Measurements from ENCODE around the gene SOWAHA. TPM values are rescaled to one million over a fixed set of nuclear protein-coding genes. Genes with fewer than 3 reads are reported as not detected.

SOWAHA gene
- total and polyA plus RNA-seq, 10 of the 15 experiments (the other 5 are each of a cell fraction or from before 2014, with no cell fraction given) = 0.02 to 0.37 (median 0.05) TPM; not detected in 4

DNA sequence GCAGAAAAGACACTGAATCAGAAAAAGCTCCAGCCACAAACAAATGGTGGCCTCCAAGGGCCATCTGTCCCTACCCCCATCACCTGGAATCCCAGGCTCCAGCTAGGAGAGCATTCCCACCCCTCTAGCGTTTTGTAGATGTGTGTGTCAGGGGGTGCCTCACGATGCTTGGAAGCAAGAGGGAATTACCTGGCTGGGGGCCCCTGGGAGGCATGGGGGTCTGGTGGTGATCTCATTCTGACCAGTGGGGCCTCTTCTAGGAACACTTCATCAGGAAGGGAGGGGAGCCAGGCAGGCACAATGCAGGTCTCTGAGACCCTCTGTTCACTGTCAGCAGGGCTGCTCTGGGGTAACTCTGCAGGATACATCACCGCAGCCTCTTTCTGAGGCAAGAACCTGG is 11.3 kb downstream of the SOWAHA start:
- H3K4me3 ChIP-seq = no peak overlapping the region
- ChIA-PET SMC1A (ENCODE audit: uncharacterized antibody, unreplicated experiment) (interaction anchor here (1.1 to 10.9 kb wide), 4 partner anchors 70 to 326 kb away, joined by 3 to 129 read pairs (median 6); no protein-coding TSS in a partner anchor), RAD21 (ENCODE audit: unreplicated experiment) (interaction anchor here (1.1 kb wide), 1 partner anchor 71 kb away, joined by 3 read pairs; no protein-coding TSS in a partner anchor), CTCF (interaction anchor here (1.1 to 1.6 kb wide), 3 partner anchors 29 to 319 kb away, joined by 3 to 5 read pairs (median 4); no protein-coding TSS in a partner anchor), POLR2A (interaction anchor here (1.1 kb wide), 1 partner anchor 15 kb away, joined by 3 read pairs; no protein-coding TSS in a partner anchor)
- 100% methylated on average over 3 of the region's 3 CpGs for WGBS (ENCODE audit: insufficient coverage, insufficient replicate concordance, low lambda C conversion rate, missing lambda C conversion rate)
- H3K36me3 ChIP-seq (ENCODE audit: control insufficient read depth in 2 of 2, insufficient read depth in 2 of 2, low read length in 1 of 2) = no peaks in the 10 kb centered on the region
- peaks cover 0 to 2% of the 10 kb centered on the region in 2 experiments; a peak in 3 of 4 replicates for H3K27me3 ChIP-seq (replicated peaks in 1 of 2; ENCODE audit: control insufficient read depth in 2 of 2, insufficient read depth in 2 of 2, low read length in 1 of 2)
- no peak overlapping the region for H3K27ac ChIP-seq (ENCODE audit: control insufficient read depth, insufficient read depth)
- BruUV-seq (replicated peaks) = no TSS peak
- no peaks in the 10 kb centered on the region for H4K20me1 ChIP-seq (ENCODE audit: control insufficient read depth, insufficient read depth)
- H3K9me3 ChIP-seq (replicated peaks; ENCODE audit: control insufficient read depth, insufficient read depth, low read length) = no peaks in the 10 kb centered on the region
- in situ Hi-C loops (cut with MboI) (loop anchor here (10.0 kb wide), 1 partner anchor 300 kb away; no protein-coding TSS in a partner anchor), intact Hi-C loops (cut with micrococcal nuclease; ENCODE audit: unreplicated experiment) (loop anchor here (5.0 kb wide), 2 partner anchors 87 to 232 kb away; partner anchors contain the start of gene KIF3A)
- no peak overlapping the region for H3K9ac ChIP-seq (ENCODE audit: control insufficient read depth, insufficient read depth, low read length)
- DNase-seq (ENCODE audit: low read depth, low spot score) = no peak
- H3K4me1 ChIP-seq (ENCODE audit: control insufficient read depth, insufficient read depth, low read length) = no peaks in the 10 kb centered on the region; the same call in 1 of the 2 replicates
- no peak for ATAC-seq
- no peak for FAIRE-seq
- H3K4me2 ChIP-seq (ENCODE audit: control insufficient read depth, insufficient read depth) = no peak overlapping the region
- no peaks in the 10 kb centered on the region for H3K79me2 ChIP-seq (ENCODE audit: control insufficient read depth, insufficient read depth, low read length)
- no peak overlapping the region for H2AFZ ChIP-seq (ENCODE audit: control insufficient read depth, low read depth, low read length)
- TF ChIP-seq PAX5 (IDR thresholded peaks at IDR 0.05; ENCODE audit: borderline replicate concordance, low read depth, low read length) (no peak), ZNF24 (IDR thresholded peaks at IDR 0.05) (no peak), HDAC6 (IDR thresholded peaks at IDR 0.05; ENCODE audit: unreplicated experiment) (no peak), SRF (IDR thresholded peaks at IDR 0.05; ENCODE audit: low read depth in 2 of 2, low read length in 2 of 2) (no peak), IKZF2 (IDR thresholded peaks at IDR 0.05) (no peak), MTA2 (IDR thresholded peaks at IDR 0.05; ENCODE audit: low read depth) (no peak), HDAC2 (IDR thresholded peaks at IDR 0.05) (no peak), NR2F1 (conservative IDR thresholded peaks at IDR 0.05) (no peak), PAX8 (IDR thresholded peaks at IDR 0.05) (no peak), ZZZ3 (IDR thresholded peaks at IDR 0.05; ENCODE audit: control insufficient read depth, insufficient read length, low read depth) (no peak), IKZF1 (conservative IDR thresholded peaks at IDR 0.05) (no peak), JUNB (IDR thresholded peaks at IDR 0.05) (no peak)
- TF ChIP-seq, protein P1, sequence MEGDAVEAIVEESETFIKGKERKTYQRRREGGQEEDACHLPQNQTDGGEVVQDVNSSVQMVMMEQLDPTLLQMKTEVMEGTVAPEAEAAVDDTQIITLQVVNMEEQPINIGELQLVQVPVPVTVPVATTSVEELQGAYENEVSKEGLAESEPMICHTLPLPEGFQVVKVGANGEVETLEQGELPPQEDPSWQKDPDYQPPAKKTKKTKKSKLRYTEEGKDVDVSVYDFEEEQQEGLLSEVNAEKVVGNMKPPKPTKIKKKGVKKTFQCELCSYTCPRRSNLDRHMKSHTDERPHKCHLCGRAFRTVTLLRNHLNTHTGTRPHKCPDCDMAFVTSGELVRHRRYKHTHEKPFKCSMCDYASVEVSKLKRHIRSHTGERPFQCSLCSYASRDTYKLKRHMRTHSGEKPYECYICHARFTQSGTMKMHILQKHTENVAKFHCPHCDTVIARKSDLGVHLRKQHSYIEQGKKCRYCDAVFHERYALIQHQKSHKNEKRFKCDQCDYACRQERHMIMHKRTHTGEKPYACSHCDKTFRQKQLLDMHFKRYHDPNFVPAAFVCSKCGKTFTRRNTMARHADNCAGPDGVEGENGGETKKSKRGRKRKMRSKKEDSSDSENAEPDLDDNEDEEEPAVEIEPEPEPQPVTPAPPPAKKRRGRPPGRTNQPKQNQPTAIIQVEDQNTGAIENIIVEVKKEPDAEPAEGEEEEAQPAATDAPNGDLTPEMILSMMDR (IDR thresholded peaks at IDR 0.05 in 2 of 3, conservative IDR thresholded peaks at IDR 0.05 in 1 of 3; ENCODE audit: control insufficient read depth in 2 of 3, extremely low read depth in 1 of 3, insufficient read depth in 1 of 3, low read depth in 3 of 3, low read length in 3 of 3) = no peak
- TF ChIP-seq, protein P2, sequence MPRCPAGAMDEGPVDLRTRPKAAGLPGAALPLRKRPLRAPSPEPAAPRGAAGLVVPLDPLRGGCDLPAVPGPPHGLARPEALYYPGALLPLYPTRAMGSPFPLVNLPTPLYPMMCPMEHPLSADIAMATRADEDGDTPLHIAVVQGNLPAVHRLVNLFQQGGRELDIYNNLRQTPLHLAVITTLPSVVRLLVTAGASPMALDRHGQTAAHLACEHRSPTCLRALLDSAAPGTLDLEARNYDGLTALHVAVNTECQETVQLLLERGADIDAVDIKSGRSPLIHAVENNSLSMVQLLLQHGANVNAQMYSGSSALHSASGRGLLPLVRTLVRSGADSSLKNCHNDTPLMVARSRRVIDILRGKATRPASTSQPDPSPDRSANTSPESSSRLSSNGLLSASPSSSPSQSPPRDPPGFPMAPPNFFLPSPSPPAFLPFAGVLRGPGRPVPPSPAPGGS (IDR thresholded peaks at IDR 0.05; ENCODE audit: borderline replicate concordance, insufficient read depth, low read depth, low read length, poor library complexity, severe bottlenecking) = no peak
- TF ChIP-seq, protein P3, sequence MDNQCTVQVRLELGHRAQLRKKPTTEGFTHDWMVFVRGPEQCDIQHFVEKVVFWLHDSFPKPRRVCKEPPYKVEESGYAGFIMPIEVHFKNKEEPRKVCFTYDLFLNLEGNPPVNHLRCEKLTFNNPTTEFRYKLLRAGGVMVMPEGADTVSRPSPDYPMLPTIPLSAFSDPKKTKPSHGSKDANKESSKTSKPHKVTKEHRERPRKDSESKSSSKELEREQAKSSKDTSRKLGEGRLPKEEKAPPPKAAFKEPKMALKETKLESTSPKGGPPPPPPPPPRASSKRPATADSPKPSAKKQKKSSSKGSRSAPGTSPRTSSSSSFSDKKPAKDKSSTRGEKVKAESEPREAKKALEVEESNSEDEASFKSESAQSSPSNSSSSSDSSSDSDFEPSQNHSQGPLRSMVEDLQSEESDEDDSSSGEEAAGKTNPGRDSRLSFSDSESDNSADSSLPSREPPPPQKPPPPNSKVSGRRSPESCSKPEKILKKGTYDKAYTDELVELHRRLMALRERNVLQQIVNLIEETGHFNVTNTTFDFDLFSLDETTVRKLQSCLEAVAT (IDR thresholded peaks at IDR 0.05) = no peak
- TF ChIP-seq, protein P4, sequence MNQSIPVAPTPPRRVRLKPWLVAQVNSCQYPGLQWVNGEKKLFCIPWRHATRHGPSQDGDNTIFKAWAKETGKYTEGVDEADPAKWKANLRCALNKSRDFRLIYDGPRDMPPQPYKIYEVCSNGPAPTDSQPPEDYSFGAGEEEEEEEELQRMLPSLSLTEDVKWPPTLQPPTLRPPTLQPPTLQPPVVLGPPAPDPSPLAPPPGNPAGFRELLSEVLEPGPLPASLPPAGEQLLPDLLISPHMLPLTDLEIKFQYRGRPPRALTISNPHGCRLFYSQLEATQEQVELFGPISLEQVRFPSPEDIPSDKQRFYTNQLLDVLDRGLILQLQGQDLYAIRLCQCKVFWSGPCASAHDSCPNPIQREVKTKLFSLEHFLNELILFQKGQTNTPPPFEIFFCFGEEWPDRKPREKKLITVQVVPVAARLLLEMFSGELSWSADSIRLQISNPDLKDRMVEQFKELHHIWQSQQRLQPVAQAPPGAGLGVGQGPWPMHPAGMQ (IDR thresholded peaks at IDR 0.05; ENCODE audit: borderline replicate concordance) = no peak
- TF ChIP-seq, protein P5, sequence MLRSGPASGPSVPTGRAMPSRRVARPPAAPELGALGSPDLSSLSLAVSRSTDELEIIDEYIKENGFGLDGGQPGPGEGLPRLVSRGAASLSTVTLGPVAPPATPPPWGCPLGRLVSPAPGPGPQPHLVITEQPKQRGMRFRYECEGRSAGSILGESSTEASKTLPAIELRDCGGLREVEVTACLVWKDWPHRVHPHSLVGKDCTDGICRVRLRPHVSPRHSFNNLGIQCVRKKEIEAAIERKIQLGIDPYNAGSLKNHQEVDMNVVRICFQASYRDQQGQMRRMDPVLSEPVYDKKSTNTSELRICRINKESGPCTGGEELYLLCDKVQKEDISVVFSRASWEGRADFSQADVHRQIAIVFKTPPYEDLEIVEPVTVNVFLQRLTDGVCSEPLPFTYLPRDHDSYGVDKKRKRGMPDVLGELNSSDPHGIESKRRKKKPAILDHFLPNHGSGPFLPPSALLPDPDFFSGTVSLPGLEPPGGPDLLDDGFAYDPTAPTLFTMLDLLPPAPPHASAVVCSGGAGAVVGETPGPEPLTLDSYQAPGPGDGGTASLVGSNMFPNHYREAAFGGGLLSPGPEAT (IDR thresholded peaks at IDR 0.05; ENCODE audit: low read depth) = no peak

All from GM12878 (cell line).